Measurements from ENCODE around the gene CYB5R3.

Gene CYB5R3

GRCh38 chr22:42645341-42645937 lies 3.8 kb downstream of the CYB5R3 start:
- DNase-seq (ENCODE audit: low read depth in 2 of 2): no peak

DNA sequence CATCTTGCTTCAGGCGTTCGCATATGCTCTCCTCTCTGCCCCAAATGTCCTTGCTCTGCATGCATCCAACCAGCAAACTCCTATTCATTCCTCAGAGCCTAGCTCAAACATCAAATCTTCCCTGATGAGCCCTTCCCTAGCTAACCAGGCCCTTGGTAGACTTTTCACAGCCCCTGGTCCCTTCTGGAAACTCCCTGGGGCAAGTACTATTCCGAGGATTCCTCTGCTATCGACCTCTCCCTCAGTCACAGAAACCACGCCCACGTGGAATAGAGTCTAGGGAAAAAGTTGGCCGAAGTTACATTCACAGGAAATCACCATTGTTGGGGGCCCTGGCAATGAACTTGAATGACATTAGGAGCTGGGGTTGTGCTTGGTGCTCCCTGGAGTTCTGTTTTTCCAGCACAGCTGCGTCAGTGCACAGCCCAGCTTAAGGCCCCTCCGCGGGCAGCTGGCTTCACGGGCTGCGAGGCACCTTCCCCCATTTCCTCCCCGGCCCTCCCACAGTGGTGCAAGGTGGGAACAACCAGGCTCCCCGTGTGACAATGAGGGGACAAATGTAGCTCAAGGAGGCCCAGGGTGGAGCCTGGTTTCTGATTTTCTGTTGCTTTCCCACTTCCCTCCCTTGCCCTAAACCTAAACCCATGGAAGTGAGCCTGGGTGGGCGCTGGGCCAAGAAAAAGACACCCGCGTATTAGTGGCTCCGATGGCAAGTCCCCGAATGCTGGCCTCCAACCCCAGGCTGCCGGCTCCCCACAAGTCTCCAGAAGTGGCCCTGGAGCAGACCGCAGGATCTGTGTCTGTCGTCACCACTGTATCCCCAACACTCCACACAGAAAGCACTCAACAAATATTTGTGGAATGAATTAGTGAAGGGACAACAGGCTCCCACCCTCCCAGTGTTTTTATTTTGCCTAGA lies 4.5 kb downstream of the CYB5R3 start:
- DNase-seq (ENCODE audit: low read depth in 2 of 2): no peak

- DNase-seq (ENCODE audit: low read depth in 2 of 2): no peak
These were observed 5.4 kb downstream of the CYB5R3 start for GRCh38 chr22:42643634-42644421.

- no peak for DNase-seq (ENCODE audit: low read depth in 2 of 2)
These were observed 6.2 kb downstream of the CYB5R3 start for GRCh38 chr22:42642806-42643633.

GRCh38 chr22:42641801-42642413 lies 7.3 kb downstream of the CYB5R3 start:
- no peak for DNase-seq (ENCODE audit: low read depth in 2 of 2)

DNA sequence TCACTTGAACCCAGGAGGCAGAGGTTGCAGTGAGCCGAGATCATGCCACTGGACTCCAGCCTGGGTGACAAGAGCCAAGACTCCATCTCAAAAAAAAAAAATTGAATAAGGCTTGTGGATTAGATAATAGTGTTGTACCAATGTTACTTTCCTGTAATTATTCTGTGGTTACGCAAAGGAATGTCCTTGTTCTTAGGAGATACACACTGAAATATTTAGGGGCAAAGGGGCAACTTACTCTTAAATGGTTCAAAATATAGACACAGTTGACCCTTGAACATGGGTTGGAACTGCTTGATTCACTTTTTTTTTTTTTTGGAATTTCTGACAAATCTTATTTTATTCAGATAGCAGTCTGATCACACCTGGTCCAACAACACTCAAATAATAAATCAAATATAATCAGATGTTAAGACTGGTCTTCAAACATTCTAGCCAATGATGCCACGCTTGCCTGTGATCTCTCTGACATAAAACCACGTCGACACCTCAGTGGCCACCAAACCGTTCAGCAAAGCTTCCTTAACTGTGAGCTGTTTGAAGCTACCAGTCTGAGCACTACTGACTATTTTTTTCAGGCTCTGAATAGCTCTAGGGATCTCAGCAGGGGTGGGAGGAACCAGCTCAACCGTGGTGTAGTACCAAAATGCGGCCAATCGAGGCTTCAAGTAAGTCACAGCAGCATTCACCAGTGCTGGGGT lies 9.5 kb downstream of the CYB5R3 start:
- no peak for DNase-seq (ENCODE audit: low read depth in 2 of 2)

DNA sequence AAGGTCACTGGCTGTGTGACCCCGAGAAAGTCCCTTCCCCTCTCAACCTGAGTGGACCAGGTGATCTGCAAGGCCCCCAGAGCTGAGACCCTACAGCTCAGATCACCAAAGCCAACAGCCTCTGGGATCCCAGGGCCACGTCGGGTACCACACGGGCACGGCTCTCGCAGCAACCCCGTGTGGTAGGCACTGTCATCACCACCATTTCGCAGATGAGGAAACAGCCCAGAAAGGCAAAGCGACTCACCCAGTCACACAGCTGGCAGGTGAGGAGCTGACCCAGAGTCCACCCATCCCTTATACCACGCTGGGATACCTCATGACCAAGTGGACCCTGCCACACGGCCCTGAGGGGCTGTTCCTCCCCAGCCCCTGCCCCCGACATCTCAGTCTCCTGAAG lies 11.6 kb downstream of the CYB5R3 start:
- no peak for DNase-seq (ENCODE audit: low read depth in 2 of 2)

GRCh38 chr22:42636506-42636905 lies 12.7 kb downstream of the CYB5R3 start:
- DNase-seq (ENCODE audit: low read depth in 2 of 2): no peak

DNA sequence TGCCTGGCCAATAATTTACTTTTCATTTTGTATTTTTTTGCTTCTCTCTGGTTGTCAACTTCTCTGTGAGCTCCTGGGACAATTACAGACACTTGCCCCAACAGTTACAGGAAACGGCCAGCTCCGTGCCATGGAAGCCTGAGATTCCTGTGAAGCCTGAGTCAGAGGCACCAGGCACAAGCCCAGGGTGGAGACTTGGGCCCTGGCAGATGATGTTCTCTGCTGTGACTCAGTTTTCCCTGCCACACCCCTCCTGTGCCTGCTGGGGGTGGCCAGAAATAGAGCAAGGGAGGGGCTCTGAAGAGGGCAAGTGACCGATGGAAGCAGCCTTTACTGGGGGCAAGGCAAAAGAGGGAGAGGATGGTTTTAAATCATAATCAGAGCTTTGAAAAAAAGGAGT lies 13.7 kb downstream of the CYB5R3 start:
- DNase-seq (ENCODE audit: low read depth in 2 of 2): no peak

DNA sequence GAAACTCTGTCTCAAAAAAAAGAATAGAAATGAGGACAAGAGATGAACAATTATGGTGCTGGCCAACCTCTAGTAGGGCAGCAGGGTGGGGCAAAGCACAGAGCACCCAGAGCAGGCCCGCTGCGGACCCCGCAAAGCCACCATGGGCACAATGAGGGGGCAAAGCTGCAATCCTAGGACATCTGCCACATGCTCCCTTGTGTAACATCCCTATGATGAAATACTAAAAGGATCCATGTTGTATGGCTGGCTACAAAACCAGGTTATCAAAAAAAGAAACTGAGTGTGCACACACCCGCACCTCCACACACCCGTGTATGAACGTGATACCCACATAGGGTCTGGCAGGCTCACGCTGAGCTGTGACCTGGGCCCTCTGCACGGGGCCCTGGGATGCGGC lies 16.2 kb downstream of the CYB5R3 start:
- DNase-seq (ENCODE audit: low read depth in 2 of 2): no peak

DNA sequence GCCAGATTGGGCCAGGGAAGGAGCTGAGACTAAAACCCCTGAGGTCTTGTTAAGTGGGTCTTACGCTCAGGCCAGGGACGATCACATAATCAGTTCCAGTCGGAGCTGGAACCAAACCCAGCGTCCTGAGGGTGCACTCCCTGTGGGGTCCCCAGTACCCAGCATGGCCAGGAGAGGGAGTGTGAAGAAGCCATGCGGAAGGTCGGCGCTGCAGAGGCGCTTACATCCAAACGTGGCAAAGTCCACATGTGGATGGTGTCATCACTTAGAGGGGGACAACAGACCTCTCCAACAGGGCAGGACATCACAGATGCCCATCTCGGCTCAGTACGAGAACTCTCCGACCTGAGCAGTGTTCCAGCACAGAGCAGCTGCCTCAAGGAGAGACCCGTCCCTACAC lies 17.1 kb downstream of the CYB5R3 start:
- no peak for DNase-seq (ENCODE audit: low read depth in 2 of 2)

GRCh38 chr22:42630901-42631602 lies 18.1 kb downstream of the CYB5R3 start:
- DNase-seq (ENCODE audit: low read depth in 2 of 2): no peak

DNA sequence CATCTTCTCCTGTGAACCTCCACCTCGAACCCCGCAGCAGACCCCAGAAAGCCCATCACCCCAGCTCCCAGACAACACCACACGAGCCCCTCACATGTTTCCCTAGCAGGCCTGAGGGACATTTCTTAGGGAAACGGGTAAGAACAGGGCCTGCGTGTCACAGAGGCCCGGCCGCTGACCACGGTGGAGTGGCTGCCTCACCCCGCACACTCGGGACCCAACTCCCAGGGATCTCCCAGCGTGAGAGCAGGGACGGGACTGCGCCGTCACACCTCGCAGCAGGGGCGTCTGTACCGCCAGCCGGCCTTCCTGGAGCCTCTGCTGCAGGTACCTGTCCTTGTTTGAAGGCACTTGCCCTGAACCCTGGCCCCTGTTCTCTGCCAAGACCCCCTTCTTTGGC lies 19.0 kb downstream of the CYB5R3 start:
- no peak for DNase-seq (ENCODE audit: low read depth in 2 of 2)

DNA sequence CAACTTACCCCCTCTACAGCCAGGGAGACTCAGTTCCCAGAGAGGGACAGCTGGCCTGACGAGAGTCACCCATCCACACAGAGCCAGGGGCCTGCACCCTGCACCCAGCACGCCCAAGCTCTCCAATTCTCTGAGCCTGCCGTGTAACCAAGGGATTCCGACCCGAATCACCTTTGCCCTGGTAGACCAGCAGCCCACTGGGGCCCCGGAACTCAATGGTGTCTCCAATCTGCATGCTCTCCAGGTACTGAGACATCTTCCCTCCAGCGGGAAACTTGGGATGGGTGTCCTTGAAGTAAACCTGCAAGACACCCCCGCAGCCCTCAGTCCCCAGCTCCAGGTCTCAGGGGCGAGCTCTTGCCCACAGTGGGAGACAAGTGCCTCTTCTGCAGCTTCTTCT lies 21.2 kb downstream of the CYB5R3 start:
- no peak for DNase-seq (ENCODE audit: low read depth in 2 of 2)

DNA sequence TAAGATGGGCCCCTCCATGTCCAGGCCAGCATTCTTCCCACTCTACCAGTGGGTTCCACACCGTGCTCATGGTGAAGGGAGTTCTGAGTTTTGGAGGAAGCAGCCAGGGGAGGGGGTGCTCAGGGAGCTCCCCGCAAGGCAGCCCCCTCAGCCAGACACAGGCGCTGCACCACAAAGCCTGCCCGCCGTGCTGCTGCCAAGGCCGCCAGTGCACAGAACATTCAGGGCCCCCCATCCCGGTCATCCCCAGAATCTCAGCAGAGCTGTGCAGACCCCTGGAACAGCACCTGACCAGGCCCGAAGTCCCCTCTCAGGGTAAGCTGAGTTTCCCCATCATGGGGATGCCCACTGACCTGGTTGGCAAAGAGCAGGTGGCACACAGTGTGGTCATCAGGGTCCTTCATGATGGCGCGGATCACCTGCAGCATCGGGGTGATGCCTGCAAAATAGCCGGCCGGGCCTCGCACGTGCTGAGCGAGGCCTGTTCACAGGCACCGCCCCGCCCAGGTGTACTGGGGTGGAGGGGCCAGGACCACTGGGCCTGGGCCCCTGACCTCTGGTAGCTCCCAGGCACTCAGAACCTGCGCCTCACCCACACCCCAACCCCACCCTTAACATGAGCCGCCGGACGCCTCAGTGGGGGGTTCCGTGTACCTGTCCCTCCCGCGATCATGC lies 22.1 kb downstream of the CYB5R3 start:
- no peak for DNase-seq (ENCODE audit: low read depth in 2 of 2)

GRCh38 chr22:42626431-42626830 lies 22.8 kb downstream of the CYB5R3 start:
- no peak for DNase-seq (ENCODE audit: low read depth in 2 of 2)

GRCh38 chr22:42625416-42625815 lies 23.8 kb downstream of the CYB5R3 start:
- no peak for DNase-seq (ENCODE audit: low read depth in 2 of 2)

GRCh38 chr22:42624551-42625106 lies 24.6 kb downstream of the CYB5R3 start:
- DNase-seq (ENCODE audit: low read depth in 2 of 2): no peak

Data from stimulated activated CD8-positive, alpha-beta memory T cell treated with anti-CD3 and anti-CD28 coated beads, Interleukin-15, amount 100 ng/mL, for 48 hours (primary cell).